Activated CD4-positive, CD25-positive, alpha-beta regulatory T cell treated with anti-CD3 and anti-CD28 coated beads, Interleukin-2, amount 50 U/mL, for 72 hours (primary cell): ENCODE results near the gene UGT1A4.
A peak's percentile ranks its signal among the peaks of the same experiment; 100 is the strongest.

Experiments used
- DNase-seq: peaks from one replicate; pipeline ENCODE4 v3.0.0; 2021

Gene UGT1A4

DNA sequence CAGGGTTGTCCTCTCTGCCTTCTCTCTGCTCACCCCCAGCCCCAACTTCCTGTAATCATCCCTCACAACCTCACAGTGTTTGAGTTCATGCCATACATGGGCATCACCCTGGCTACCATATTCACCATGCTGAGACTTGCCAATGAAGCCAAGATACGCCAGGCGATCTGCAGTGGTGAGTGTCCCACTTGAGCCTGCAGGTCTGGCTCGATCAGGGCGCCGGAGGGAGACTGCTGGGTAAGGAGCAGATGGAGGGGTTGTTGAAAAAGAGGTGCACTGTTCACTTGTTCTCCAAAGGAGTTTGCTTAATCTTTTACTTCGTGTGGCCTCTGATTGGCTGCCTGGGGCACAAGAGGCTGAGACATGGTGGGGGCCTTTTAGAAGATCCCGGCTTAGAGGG is 74.2 kb downstream of the UGT1A4 start:
- no peak for DNase-seq

DNA sequence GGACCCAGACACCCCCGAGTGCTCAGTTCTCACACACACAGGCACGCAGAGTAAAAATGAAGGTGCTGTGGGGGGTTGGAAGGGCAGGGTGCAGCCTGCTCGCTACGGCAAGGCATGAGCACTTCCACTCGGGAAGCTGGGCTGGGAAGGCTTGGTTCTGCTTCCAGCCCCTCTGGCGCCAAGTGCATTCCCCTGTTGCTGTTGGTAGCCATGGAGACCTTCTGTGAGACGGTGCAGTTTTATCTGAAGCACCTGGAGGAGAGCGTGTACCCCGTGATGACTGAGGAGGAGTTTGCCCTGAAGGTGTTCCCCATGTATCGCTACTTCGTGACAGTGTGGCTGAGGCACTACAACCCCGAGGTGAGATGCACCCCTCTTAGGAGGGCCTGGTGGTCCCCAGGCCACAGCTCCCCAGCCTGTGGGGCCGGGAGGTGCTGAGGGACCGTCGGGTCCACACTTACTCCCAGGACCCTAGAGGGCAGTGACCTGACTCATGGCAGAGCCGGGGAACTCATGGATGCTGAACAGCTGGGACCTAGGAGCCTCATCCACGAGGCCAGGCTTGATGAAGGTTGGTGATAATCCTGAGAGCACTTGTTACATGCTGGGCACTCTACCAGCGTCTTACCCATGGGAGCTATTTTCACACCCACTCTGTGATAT is 75.1 kb downstream of the UGT1A4 start:
- DNase-seq = peak; percentile 20

DNA sequence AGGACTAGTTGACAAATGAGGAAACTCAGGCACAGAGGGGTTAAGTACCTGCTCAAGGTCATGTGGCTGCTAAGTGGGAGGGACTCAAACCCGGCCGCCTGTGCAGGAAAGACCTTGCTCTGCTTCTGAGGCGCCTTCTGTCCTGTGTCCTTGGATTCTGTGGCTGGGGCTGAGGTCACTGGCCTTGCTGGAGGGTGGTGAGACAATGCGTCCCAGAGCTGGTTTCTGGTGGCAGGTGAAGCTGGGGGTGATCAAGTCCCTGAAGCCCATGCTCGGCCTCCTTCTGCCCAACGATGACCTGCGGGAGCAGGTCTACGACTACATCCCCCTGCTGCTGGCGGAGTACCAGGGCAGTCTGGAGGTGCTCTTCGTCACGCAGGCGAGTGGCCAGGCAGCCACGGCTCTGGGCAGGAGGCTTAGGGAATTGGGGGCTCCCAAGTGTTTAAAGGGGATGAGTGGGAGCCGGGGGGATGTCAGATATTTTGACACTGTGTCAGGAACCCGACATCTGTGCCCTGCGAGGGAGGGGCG is 75.7 kb downstream of the UGT1A4 start:
- peak; percentile 29 for DNase-seq

DNA sequence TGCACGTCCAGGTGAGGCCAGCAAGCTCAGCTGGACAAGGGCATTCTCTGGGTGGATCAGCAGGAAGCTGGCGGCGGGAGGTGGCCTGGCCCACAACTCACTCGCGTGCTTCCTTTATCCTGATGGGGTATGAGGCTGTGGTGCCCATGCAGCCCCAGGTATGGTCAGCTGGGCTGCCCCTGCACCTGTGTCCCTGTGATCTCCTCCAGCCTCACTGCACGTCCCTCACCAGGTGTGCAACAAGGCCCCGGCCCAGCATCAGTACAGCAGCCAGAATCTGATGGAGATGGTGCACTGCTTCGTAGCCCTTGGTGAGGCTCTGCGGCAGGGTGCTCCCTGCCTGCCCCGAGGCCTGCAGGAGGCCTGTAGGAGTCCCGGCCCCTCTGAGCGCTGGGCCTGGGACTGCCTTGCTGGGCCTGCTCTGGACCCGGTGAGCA is 77.2 kb downstream of the UGT1A4 start:
- DNase-seq = peak; percentile 19

DNA sequence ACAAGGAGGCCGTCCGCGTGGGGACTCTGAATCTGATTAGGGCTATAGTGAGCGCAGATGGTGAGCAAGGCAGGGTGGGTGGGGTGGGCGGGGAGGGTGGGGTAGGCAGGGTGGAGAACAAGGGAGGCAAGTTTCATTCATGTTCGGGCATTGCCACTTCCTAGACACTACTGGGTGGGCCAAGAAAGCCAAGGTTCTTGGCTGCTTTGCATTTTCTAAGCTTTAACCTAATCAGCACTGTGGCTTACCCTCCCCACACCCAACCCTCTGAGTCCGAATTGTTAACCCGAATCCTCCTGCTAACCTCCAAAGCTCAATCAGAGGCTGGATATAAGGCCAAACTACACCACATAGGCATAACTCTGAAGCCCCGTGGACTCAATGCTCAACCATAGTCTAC is 77.7 kb downstream of the UGT1A4 start:
- no peak for DNase-seq

DNA sequence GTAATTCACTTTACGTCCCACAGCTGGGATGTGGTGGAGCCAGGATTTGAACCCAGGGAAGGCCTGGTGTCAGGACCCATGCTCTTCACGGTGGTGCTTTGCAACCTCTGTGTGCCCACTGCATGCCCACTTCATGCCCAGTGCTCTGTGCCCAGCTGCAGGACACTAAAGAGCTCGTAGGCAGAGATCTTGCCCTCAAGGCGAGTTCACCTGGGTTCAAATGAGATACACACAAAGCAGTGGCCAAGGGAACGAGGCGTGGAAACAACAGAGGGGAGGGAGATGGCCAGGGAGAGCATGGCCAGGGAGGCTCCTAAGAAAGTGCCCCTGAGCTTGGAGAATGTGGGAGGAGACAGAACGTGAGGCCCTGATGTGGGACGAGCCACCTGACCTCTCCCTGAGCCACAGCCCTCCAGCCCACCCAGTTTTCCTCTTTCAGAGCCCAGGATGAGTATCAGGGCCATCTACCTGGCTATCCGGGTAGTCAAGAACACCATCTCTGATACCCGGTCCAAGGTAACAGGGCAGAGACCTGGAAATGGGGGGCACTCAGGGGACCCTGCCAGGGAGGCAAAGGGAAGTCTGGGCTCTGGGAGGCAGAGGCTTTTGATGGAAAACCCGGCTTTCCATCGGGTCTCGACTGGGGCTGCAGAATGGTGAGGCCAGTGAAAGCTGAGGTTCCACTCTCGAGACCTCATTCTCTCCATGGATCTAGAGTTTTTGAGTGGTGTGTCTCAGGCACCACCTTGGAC is 80.0 kb downstream of the UGT1A4 start:
- DNase-seq = no peak

DNA sequence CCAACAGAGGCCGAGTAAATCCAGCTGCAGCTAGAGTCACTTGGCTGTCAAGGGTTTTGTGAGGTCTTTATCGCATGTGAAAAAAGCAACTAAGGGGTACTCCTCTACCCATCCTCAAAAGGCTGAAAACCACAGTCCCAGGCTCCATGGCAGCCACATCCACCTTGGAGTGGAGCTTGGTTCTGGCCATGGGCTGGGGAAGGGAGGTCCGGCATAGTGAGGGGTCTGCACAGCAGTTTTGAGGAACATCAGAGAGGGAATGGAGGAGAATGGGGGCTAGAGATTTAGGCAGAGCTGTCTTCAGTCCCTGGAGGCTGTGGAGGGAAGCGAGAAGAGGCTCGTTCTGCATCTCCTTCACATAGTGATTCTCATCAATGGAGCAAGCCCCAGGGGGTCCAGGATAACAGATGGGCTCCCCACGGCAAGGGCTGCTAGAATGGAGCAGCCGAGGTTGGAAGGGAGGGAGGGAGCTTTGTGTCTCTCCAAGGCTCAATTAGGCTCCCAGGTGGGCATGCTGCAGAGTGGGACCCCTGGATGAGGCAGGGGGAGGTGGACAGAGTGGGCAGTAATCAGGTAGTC is 80.6 kb downstream of the UGT1A4 start:
- peak; percentile 6 for DNase-seq

DNA sequence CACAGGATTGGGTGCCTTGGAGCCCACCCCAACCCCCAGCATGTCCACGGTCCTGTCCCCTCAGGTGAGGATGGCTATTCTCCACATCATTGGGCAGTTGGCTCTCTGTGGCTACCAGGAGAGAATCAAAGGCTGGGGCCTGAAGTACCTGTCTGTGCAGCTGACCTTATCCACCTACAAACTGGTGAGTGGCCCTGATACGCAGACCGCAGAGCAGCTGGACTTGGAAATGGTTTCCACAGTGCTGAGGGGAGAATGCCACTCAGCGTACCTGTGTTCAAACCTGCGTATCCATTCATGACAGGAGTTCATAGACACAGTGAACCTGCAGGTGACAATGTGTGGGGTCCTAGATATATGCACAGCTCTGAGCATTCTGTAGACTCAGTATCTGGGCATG is 81.2 kb downstream of the UGT1A4 start:
- no peak for DNase-seq

DNA sequence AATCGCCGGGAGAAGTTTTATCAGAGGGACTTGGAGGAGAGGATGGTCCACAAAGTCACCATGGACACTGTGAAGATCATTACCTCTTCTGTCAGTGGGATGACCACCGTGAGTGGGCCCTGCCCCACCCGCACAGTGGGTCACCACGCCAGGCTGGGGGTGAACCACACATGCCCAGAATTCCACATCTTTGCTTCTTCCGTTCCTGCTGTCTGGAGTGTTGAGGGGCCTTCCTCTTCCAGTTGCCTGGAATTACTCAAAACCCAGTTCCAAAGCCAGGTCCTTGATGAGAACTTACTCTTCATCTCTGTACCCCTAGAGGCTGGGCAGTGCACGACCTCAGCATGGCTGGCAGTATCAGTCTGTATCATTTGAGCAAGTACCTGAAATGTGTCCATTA is 81.7 kb downstream of the UGT1A4 start:
- no peak for DNase-seq

DNA sequence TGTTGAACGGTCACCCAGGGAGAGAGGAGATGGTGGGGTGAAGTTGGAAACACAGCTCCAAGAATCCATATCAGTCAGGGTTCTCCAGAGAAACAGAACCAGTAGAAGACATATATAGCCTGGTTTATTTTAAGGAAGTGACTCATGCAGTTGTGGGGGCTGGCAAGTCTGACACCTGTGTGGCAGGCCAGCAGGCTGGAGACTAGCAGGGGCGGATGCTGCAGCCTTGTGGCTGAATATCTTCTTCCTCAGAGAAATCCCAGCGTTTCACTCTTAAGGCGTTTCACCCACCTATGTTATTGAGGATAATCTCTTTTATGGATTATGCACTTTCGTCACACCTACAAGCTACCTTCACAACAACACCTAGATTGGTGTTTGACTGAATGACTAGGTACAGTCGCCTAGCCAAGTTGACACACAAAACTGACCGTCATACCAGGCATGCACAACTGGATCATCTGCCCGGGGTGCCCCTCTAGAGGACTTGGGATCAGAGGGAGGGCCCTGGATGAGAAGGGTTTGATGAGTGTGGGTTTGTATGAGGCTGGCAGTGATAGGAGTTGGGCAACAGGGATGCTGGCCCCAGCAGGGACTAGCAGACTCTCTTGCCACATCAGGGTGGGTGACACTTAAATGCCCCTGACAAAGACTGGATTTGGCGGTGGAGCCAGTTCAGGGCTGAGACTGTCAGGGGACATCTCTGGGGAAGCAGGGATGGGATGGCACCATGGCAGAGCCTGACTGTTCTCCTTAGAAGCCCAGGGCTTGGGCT is 83.0 kb downstream of the UGT1A4 start:
- DNase-seq = peak; percentile 19

DNA sequence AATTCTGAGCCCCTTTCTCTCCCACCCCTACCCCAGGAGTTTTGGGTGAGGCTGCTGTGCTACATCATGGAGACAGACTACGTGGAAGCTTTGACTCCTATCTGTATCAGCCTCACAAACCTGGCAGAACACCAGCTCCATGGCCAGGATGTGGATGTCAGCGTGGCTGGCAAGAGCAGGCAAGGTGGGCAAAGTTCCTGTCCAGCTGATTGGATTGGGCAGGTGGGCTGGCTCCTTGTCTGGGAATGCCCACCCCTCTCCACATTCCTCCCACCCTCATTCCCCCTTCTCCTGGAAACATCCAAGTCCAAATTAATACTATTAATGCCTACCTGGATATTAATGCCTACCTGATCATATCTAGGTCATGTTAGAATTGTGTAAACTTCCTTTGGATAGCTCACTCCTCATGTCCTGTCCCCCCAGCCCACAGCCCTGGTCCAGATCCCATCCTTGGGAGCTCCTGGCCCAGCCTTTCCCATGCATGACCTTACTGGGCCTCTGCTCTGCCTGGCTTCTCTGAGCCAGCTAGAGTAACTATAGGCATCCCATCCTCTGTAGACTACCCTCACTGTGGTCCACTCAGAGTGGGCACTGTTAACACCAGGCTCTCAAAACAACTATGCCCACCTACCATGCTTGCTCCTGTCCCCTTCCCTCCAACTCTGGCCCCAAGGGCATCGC is 83.7 kb downstream of the UGT1A4 start:
- peak; percentile 9 for DNase-seq

DNA sequence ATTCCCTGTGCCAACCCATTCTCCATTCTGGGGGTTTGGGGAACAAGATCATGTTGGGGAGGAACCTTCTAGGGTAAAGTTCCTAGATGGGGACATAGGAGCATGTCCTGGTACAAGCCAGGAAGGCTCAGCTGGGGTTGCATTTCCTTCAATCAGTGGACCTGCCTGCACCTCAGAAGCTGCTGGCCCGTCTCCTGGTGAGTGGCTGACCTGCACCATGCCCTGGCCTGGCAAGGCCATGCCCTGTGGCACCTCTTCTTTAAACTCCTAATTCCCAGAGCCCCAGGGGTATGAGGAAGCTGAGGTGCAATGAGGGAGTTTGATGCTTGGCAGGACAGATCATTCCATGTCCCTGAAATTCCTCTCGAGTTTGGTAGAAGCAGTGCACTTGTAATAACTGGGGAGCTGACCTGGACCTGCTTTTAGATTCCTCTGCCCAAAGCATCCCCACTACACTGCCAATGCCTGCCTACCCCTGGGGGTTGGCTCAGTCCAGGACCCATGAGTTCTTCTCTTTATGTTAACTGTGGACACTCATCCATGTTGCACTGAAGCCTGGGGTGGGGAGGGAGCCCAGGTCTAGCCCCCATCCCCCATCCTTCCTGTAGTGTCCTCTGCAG is 84.9 kb downstream of the UGT1A4 start:
- DNase-seq = peak; percentile 21

DNA sequence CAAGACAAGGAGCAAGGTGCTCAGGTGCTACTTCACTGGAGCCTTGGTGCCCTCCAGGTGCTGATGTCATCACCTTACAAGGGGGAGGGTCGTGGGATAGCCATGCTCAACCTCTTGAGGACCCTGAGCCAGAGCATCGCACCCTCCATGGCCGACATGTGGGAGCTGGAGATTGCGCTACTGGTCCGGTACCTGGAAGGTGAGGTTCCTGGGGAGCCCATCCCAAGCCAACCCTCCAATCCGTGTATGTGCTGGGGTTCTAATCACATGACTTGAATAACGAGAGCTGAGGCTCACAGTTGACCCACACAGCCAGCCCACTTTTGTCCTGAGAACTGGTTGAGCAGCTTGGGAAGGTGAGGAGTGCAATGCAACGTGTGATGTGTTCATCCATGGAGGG is 85.5 kb downstream of the UGT1A4 start:
- DNase-seq = peak; percentile 12

DNA sequence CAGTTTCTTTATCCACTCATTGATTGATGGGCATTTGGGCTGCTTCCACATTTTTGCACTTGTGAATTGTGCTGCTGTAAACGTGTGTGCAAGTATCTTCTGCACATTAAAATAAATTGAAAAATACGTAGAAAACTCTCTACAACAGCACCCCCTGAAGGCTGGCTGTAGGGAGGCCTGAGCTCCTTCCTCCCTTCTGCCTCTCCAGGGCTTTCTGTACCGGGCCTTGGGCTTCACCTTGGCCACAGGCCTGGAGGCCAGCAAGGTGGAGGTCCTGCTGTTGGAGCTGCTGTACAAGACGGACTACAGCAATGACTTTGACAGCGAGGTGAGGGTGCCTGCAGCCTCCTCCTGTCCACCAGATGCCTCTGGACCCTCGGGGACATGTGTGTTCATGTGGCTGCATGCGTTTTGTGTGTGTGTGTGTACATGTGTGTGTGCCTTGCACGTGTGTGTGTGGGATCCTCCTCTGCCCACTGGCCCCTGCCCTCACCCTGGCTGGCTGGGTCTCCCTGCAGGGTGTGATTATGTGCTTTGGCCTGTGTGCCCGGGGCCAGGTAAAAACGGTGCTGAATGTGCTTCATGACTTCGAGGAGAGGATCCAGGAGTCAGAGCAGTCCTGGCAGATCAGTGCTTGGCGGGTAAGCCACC is 88.8 kb downstream of the UGT1A4 start:
- peak; percentile 27 for DNase-seq

DNA sequence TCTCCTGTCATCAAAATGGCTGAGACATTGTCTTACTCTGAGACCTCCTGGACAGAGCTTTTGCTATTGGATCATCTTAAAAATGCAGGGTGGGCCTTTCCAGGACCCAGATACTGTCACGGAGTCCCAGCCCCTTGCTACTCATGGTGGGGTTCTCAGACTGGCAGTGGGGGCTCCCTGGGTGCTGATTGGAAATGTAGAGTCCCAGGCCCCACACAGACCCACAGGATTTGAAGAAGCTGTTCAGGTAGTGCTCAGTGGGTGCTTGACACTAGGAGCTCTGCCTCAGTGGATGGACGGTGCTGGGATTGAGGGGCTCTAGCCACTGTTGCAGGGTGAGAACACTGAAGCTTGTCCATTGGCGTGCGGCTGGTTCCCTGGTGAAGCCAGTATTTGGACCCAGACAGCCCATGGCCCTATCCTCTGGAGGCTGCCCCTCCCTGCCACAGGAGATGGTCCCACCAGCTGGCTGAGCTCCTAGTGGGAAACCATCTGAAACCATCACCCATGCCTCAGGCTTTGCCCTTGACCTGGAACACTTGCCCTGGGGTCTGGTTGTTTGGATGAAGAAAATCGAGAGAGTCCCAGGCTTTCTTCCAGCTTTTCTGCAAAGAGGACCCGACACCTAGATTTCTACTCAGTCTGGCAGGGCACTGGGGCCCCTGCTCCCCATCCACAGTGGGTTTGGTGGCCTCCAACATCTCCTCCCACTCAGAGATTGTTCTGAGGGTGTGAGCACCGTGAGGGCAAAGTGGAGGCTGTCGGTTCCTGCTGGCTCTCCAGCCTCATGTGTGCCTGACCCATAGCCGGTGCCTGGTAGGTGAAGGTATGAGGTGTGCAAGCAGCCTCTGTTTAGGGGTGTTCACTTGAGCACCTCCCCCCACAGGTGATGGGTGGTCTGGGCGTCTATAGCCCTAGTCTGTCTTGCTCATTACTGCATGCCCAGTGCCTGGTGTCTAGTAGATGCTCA is 89.7 kb downstream of the UGT1A4 start:
- peak; percentile 14 for DNase-seq

DNA sequence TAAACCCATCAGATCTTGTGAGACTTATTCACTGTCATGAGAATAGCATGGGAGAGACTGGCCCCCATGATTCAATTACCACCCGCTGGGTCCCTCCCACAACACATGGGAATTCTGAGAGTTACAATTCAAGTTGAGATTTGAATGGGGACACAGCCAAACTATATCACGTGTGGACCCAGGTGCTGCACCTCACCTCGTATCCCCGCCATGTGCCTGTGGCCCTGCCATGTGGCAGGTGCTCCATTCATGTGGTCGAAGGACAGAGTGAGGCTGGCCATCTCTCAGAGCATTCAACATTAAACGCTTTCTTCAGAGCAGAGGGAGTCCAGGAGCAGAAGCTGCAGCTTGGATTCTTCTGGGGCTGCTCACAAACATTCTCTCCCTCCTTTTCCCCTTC is 91.8 kb downstream of the UGT1A4 start:
- peak; percentile 6 for DNase-seq

DNA sequence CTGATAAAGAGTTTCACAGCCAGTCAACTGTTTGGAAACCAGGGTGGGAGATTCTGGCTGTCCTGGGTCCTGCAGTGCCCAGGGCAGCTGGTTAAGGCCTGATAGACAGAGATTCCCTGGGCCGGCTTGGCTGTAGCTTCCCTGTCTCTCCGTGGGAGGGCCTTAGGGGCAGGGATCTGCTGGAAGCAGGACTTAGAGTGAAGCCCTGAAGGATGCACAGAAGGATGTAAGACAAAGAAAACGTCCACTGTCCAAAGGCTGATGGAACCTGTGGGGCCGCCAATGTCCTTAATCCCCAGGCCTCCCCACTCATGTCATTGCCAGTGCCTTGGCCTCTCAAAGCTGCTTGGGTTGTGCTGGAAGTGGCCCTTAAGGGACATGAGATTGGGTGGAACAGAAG is 92.6 kb downstream of the UGT1A4 start:
- no peak for DNase-seq

DNA sequence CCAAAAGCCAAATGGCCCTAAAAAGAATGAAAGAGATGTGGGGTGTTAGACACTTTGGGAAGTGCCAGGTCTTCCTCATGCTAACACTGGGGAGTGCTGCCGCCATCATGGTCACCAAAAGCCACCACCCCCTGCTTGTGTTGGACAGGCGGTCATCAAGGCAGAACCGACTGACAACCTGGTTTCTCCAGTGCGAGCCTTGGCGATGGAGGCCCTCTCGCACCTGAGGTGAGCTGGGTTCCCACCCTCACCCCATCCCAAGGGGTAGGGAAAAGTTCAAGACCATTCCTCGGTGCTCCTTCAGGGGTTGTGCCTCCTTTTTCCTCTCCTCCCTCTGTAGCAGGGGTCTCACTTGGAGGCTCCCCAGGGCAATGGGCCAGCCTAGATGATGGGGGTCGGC is 93.2 kb downstream of the UGT1A4 start:
- DNase-seq = peak; percentile 1

DNA sequence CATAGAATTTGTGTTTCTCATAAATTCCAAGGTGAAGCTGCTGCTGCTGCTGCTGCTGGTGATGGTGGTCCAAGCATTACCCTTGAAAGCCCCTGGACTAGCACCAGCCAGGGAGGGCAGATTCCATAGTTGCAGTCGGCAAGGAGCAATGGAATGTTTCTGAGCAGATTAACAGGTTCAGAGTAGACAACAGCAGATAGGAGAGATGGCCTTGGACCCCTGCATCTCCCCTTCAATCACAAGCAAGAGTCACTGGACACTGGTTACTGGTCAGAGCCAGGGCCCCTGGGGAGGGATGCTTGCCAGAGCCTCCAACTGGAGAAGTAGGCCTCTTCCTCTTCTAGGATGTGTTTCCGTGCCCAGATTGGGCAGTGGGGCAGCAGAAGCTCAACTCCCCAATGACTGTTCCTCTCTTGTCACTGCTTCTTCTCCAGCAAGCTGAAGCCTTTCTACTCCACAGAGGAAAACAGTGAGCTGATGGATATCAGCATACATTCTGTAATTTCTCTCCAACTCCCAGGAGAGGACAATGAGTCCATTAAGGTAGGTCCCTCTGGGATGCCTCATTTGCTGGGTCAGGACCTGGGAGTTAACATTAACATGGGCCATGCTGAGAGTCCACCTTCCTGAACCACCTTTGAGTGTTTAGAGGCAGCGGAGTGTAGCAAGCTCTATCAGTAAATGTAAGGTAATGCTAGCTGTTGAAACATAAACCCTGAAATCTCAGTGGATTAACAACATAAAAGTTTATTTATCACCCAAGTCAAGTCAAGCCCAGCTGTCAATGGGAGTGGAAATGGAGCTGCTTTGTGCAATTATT is 94.9 kb downstream of the UGT1A4 start:
- DNase-seq = peak; percentile 15
